ENCODE data around the gene CINP.

CINP gene

GRCh38 chr14:102390064-102390855 lies 27.6 kb upstream of the CINP start:
- DNase-seq (no peak), ATAC-seq (ENCODE audit: insufficient read depth, low read depth) (no peak)
- Histone ChIP-seq H3K27me3 (ENCODE audit: insufficient read depth, low read length, poor library complexity) (no peaks in the 10 kb centered on the region), H3K27ac (ENCODE audit: low read length) (no peak overlapping the region), H3K9me3 (ENCODE audit: insufficient read depth, low read length, severe bottlenecking) (no peaks in the 10 kb centered on the region), H3K4me2 (ENCODE audit: insufficient read depth, low read length) (no peak overlapping the region), H3K4me3 (ENCODE audit: low read depth in 1 of 2, low read length in 2 of 2) (no peak overlapping the region), H3K4me1 (ENCODE audit: insufficient read depth, low read length) (no peaks in the 10 kb centered on the region), H3K36me3 (ENCODE audit: insufficient read depth, low read length) (no peaks in the 10 kb centered on the region), H4K20me1 (ENCODE audit: insufficient read depth, low read length) (no peaks in the 10 kb centered on the region), H3K9ac (ENCODE audit: low read depth, low read length) (no peak overlapping the region), H2AFZ (ENCODE audit: low read depth, low read length) (no peak overlapping the region), H3K79me2 (ENCODE audit: insufficient read depth, low read length) (no peaks in the 10 kb centered on the region)
- TF ChIP-seq CTCF (IDR thresholded peaks at IDR 0.05; ENCODE audit: borderline replicate concordance, extremely low read depth, low read length, poor library complexity, severe bottlenecking): no peak
- no peak for TF ChIP-seq EZH2 (IDR thresholded peaks at IDR 0.05; ENCODE audit: borderline replicate concordance, low read depth, low read length, severe bottlenecking)

GRCh38 chr14:102389246-102389645 lies 26.6 kb upstream of the CINP start:
- no peak for DNase-seq
- no peak for ATAC-seq (ENCODE audit: insufficient read depth, low read depth)
- H4K20me1 ChIP-seq (ENCODE audit: insufficient read depth, low read length): no peaks in the 10 kb centered on the region
- no peak overlapping the region for H3K4me3 ChIP-seq (ENCODE audit: low read depth in 1 of 2, low read length in 2 of 2)
- no peak overlapping the region for H3K9ac ChIP-seq (ENCODE audit: low read depth, low read length)
- no peaks in the 10 kb centered on the region for H3K36me3 ChIP-seq (ENCODE audit: insufficient read depth, low read length)
- H3K9me3 ChIP-seq (ENCODE audit: insufficient read depth, low read length, severe bottlenecking): no peaks in the 10 kb centered on the region
- H3K27me3 ChIP-seq (ENCODE audit: insufficient read depth, low read length, poor library complexity): no peaks in the 10 kb centered on the region
- TF ChIP-seq EZH2 (IDR thresholded peaks at IDR 0.05; ENCODE audit: borderline replicate concordance, low read depth, low read length, severe bottlenecking) (no peak), CTCF (IDR thresholded peaks at IDR 0.05; ENCODE audit: borderline replicate concordance, extremely low read depth, low read length, poor library complexity, severe bottlenecking) (no peak)
- no peaks in the 10 kb centered on the region for H3K4me1 ChIP-seq (ENCODE audit: insufficient read depth, low read length)
- H3K79me2 ChIP-seq (ENCODE audit: insufficient read depth, low read length): no peaks in the 10 kb centered on the region
- no peak overlapping the region for H2AFZ ChIP-seq (ENCODE audit: low read depth, low read length)
- H3K4me2 ChIP-seq (ENCODE audit: insufficient read depth, low read length): no peak overlapping the region
- H3K27ac ChIP-seq (ENCODE audit: low read length): no peak overlapping the region

DNA sequence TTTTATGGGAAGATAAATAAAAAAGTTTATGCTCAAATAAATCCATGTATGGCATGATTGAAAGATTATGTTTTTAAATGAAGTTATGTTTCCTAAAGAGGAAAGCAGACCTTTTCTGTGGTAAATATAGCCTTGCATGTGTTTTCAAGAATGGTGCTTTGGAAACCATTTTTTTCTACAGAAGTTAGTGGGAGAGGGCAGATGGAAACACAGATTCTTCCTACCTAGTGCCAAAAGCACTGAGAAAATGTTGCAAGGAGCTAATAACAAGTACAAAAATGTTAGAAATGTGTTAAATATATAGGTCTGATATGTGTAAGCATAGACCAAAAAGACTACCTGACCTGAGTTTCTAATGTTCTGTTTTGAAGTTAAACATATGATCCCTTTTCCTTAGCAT lies 24.4 kb upstream of the CINP start:
- Histone ChIP-seq H3K36me3 (ENCODE audit: insufficient read depth, low read length) (no peaks in the 10 kb centered on the region), H3K9me3 (ENCODE audit: insufficient read depth, low read length, severe bottlenecking) (no peaks in the 10 kb centered on the region), H3K4me1 (ENCODE audit: insufficient read depth, low read length) (no peaks in the 10 kb centered on the region), H3K9ac (ENCODE audit: low read depth, low read length) (no peak overlapping the region), H4K20me1 (ENCODE audit: insufficient read depth, low read length) (no peaks in the 10 kb centered on the region), H2AFZ (ENCODE audit: low read depth, low read length) (no peak overlapping the region), H3K27me3 (ENCODE audit: insufficient read depth, low read length, poor library complexity) (no peaks in the 10 kb centered on the region), H3K4me2 (ENCODE audit: insufficient read depth, low read length) (no peak overlapping the region), H3K4me3 (ENCODE audit: low read depth in 1 of 2, low read length in 2 of 2) (no peak overlapping the region), H3K27ac (ENCODE audit: low read length) (no peak overlapping the region), H3K79me2 (ENCODE audit: insufficient read depth, low read length) (no peaks in the 10 kb centered on the region)
- ATAC-seq (ENCODE audit: insufficient read depth, low read depth) (no peak), DNase-seq (no peak)
- TF ChIP-seq CTCF (IDR thresholded peaks at IDR 0.05; ENCODE audit: borderline replicate concordance, extremely low read depth, low read length, poor library complexity, severe bottlenecking): no peak
- no peak for TF ChIP-seq EZH2 (IDR thresholded peaks at IDR 0.05; ENCODE audit: borderline replicate concordance, low read depth, low read length, severe bottlenecking)
